ENCODE results near the gene CCNJ. TPM values are rescaled to one million over a fixed set of nuclear protein-coding genes. Genes with fewer than 3 reads are reported as not detected.

The CCNJ gene
- total and polyA plus RNA-seq, 12 donors: 1.7 to 3.6 (median 2.5) TPM

- H3K27ac ChIP-seq: no peak overlapping the region
- no peaks in the 10 kb centered on the region for H3K27me3 ChIP-seq
- no peak for ATAC-seq
- no peaks in the 10 kb centered on the region for H3K9me3 ChIP-seq
- H3K36me3 ChIP-seq: peaks cover 0 to 64% (median 16%) of the 10 kb centered on the region in 9 donors
- no peak for DNase-seq
- H3K4me1 ChIP-seq: no peaks in the 10 kb centered on the region
- TF ChIP-seq CTCF (IDR thresholded peaks at IDR 0.05): no peak
- WGBS, 2 donors: 93 to 94% methylated on average over 3 of the region's 3 CpGs
- intact Hi-C loops (cut with DNase I): no loop called here
- no peak overlapping the region for H3K4me3 ChIP-seq
These were observed 17.8 kb downstream of the CCNJ start for GRCh38 chr10:96061232-96061631.

GRCh38 chr10:96072674-96073073, 29.3 kb downstream of the CCNJ start:
- intact Hi-C loops (cut with DNase I): no loop called here
- no peaks in the 10 kb centered on the region for H3K9me3 ChIP-seq
- H3K27me3 ChIP-seq: no peaks in the 10 kb centered on the region
- no peak for DNase-seq
- TF ChIP-seq CTCF (IDR thresholded peaks at IDR 0.05): no peak
- H3K4me3 ChIP-seq: no peak overlapping the region
- H3K4me1 ChIP-seq: peaks cover 0 to 3% (median 0%) of the 10 kb centered on the region in 9 donors
- no peak overlapping the region for H3K27ac ChIP-seq
- 78 to 80% methylated on average over 2 of the region's 2 CpGs for WGBS, 2 donors
- no peaks in the 10 kb centered on the region for H3K36me3 ChIP-seq
- ATAC-seq: no peak

- ATAC-seq (no peak), DNase-seq (no peak)
- no peak for TF ChIP-seq CTCF (IDR thresholded peaks at IDR 0.05)
- Histone ChIP-seq H3K4me1 (peaks cover 0 to 3% (median 0%) of the 10 kb centered on the region in 9 donors), H3K4me3 (no peak overlapping the region), H3K9me3 (no peaks in the 10 kb centered on the region), H3K36me3 (no peaks in the 10 kb centered on the region), H3K27ac (no peak overlapping the region), H3K27me3 (no peaks in the 10 kb centered on the region)
- intact Hi-C loops (cut with DNase I): no loop called here
- WGBS, 2 donors: 76 to 81% methylated on average over 1 of the region's 1 CpG
These were observed 30.3 kb downstream of the CCNJ start for GRCh38 chr10:96073722-96074121.

GRCh38 chr10:96074776-96075175, 31.4 kb downstream of the CCNJ start:
- Histone ChIP-seq H3K4me1 (peaks cover 0 to 3% (median 0%) of the 10 kb centered on the region in 9 donors), H3K36me3 (no peaks in the 10 kb centered on the region), H3K4me3 (no peak overlapping the region), H3K27me3 (no peaks in the 10 kb centered on the region), H3K27ac (no peak overlapping the region), H3K9me3 (no peaks in the 10 kb centered on the region)
- no peak for DNase-seq
- TF ChIP-seq CTCF (IDR thresholded peaks at IDR 0.05): no peak
- WGBS, 2 donors: 86% methylated on average over 3 of the region's 3 CpGs
- ATAC-seq: no peak
- intact Hi-C loops (cut with DNase I): no loop called here

All from heart right ventricle (tissue), 16 donors.